ENCODE results near the gene C16orf95. TPM values are rescaled to one million over a fixed set of nuclear protein-coding genes. Genes with fewer than 3 reads are reported as not detected.

C16orf95 gene
- total RNA-seq, 2 donors from 2014 or later, result 0.91 to 8.0 TPM

- DNase-seq (ENCODE audit: low spot score), result no peak
- 96% methylated on average over 13 of the region's 13 CpGs for WGBS
- Histone ChIP-seq H3K27me3 (replicated peaks; ENCODE audit: insufficient read depth) (no peaks in the 10 kb centered on the region), H3K4me1 (replicated peaks) (no peaks in the 10 kb centered on the region), H3K4me3 (no peak overlapping the region), H3K9me3 (no peaks in the 10 kb centered on the region), H3K36me3 (no peaks in the 10 kb centered on the region), H3K27ac (no peak overlapping the region)
- intact Hi-C loops (cut with DNase I), result no loop called here
- TF ChIP-seq, protein P1, sequence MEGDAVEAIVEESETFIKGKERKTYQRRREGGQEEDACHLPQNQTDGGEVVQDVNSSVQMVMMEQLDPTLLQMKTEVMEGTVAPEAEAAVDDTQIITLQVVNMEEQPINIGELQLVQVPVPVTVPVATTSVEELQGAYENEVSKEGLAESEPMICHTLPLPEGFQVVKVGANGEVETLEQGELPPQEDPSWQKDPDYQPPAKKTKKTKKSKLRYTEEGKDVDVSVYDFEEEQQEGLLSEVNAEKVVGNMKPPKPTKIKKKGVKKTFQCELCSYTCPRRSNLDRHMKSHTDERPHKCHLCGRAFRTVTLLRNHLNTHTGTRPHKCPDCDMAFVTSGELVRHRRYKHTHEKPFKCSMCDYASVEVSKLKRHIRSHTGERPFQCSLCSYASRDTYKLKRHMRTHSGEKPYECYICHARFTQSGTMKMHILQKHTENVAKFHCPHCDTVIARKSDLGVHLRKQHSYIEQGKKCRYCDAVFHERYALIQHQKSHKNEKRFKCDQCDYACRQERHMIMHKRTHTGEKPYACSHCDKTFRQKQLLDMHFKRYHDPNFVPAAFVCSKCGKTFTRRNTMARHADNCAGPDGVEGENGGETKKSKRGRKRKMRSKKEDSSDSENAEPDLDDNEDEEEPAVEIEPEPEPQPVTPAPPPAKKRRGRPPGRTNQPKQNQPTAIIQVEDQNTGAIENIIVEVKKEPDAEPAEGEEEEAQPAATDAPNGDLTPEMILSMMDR (IDR thresholded peaks at IDR 0.05), result no peak
- no peak for TF ChIP-seq POLR2AphosphoS5 (IDR thresholded peaks at IDR 0.05)
- TF ChIP-seq POLR2A (IDR thresholded peaks at IDR 0.05), result no peak
Observed at GRCh38 chr16:87255866-87256265, 61.3 kb downstream of the C16orf95 start.

DNA sequence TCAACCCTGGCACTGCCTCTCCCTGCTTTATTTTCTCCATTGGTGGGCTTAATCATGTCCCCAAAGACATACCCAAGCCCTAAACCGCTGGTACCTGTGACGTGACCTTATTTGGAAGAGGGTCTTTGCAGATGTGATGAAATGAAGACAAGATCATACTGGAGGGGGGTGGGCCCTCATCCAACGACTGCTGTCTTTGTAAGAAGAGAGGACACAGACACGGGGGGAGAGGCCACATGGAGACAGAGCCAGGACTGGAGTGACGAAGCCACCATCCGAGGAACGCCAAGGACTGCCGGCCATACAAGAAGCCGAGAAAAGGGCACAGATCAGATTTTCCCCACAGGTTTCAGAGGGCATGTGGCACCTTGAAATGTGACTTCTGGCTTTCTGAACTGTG lies 62.5 kb downstream of the C16orf95 start:
- no peak for DNase-seq (ENCODE audit: low spot score)
- no peak overlapping the region for H3K27ac ChIP-seq

GRCh38 chr16:87254296-87254695 lies 62.9 kb downstream of the C16orf95 start:
- Histone ChIP-seq H3K4me3 (no peak overlapping the region), H3K27me3 (replicated peaks; ENCODE audit: insufficient read depth) (no peaks in the 10 kb centered on the region), H3K4me1 (replicated peaks) (no peaks in the 10 kb centered on the region), H3K36me3 (no peaks in the 10 kb centered on the region), H3K27ac (no peak overlapping the region), H3K9me3 (no peaks in the 10 kb centered on the region)
- 43% methylated on average over 10 of the region's 10 CpGs for WGBS
- TF ChIP-seq POLR2A (IDR thresholded peaks at IDR 0.05) (no peak), POLR2AphosphoS5 (IDR thresholded peaks at IDR 0.05) (no peak)
- TF ChIP-seq, protein P1 (IDR thresholded peaks at IDR 0.05), result no peak
- no peak for DNase-seq (ENCODE audit: low spot score)
- intact Hi-C loops (cut with DNase I), result no loop called here

More for the DNA sequence above, 62.5 kb downstream of the C16orf95 start:
- Histone ChIP-seq H3K27me3 (replicated peaks; ENCODE audit: insufficient read depth) (no peaks in the 10 kb centered on the region), H3K36me3 (no peaks in the 10 kb centered on the region), H3K9me3 (no peaks in the 10 kb centered on the region), H3K4me3 (no peak overlapping the region), H3K4me1 (replicated peaks) (no peaks in the 10 kb centered on the region)
- WGBS, result 74% methylated on average over 9 of the region's 9 CpGs
- no peak for TF ChIP-seq POLR2AphosphoS5 (IDR thresholded peaks at IDR 0.05)
- no peak for TF ChIP-seq POLR2A (IDR thresholded peaks at IDR 0.05)
- TF ChIP-seq, protein P1 (IDR thresholded peaks at IDR 0.05), result no peak
- intact Hi-C loops (cut with DNase I), result no loop called here

- Histone ChIP-seq H3K4me1 (replicated peaks) (no peaks in the 10 kb centered on the region), H3K27me3 (replicated peaks; ENCODE audit: insufficient read depth) (no peaks in the 10 kb centered on the region), H3K9me3 (no peaks in the 10 kb centered on the region), H3K36me3 (no peaks in the 10 kb centered on the region), H3K27ac (no peak overlapping the region), H3K4me3 (no peak overlapping the region)
- WGBS, result 45% methylated on average over 7 of the region's 7 CpGs
- intact Hi-C loops (cut with DNase I), result no loop called here
- DNase-seq (ENCODE audit: low spot score), result no peak
- TF ChIP-seq, protein P1 (IDR thresholded peaks at IDR 0.05), result no peak
- no peak for TF ChIP-seq POLR2AphosphoS5 (IDR thresholded peaks at IDR 0.05)
- TF ChIP-seq POLR2A (IDR thresholded peaks at IDR 0.05), result no peak
Observed at GRCh38 chr16:87253536-87253935, 63.7 kb downstream of the C16orf95 start.

Small RNA genes lying within 50 kb of the gene (small RNA-seq; reads per million reads assigned to genes)
- 0 reads per million in 2 donors for gene AC010531.2

Other genes starting within 250 kb of the C16orf95 start
- gene FBXO31, start 66.4 kb upstream of the C16orf95 start, total RNA-seq, result 10 to 100 TPM; 39.5 to 65.8 TPM
- gene MAP1LC3B, start 74.9 kb upstream of the C16orf95 start, total RNA-seq, result 10 to 100 TPM; 41.9 to 51.8 TPM
- gene ZCCHC14, start 175.6 kb upstream of the C16orf95 start, total RNA-seq, result 10 to 100 TPM; 14.9 to 55.7 TPM

All from prostate gland (tissue), 2 donors.